Mesendoderm (in vitro differentiated cells): ENCODE data around the gene PLSCR4.
"Not testable (repeated sequence)": the region's sequence is repeated elsewhere in the genome, so short reads cannot be mapped to it uniquely, and the experiment has no call there.

ENCODE experiments used
- DNase-seq: peaks from one replicate; pipeline ENCODE4 v3.0.0; 2013
- H2AK5ac ChIP-seq: 2 replicates; pipeline ENCODE4 v1.6.1; 2013; ENCODE audit warnings: low read length, inconsistent platforms
- H2BK120ac ChIP-seq: 2 replicates; pipeline ENCODE4 v1.6.1; 2013; ENCODE audit warnings: low read depth, mild to moderate bottlenecking, low read length, moderate library complexity, mixed read lengths
- H2BK15ac ChIP-seq: replicated peaks from 2 replicates; pipeline ENCODE4 v1.6.1; 2013; ENCODE audit warnings: low read depth, mild to moderate bottlenecking, moderate library complexity
- H2BK5ac ChIP-seq: 2 replicates; pipeline ENCODE4 v1.6.1; 2013; ENCODE audit warnings: low read length, inconsistent platforms
- H3K18ac ChIP-seq: 2 replicates; pipeline ENCODE4 v1.6.1; 2013; ENCODE audit warnings: mild to moderate bottlenecking, low read length, mixed read lengths
- H3K23ac ChIP-seq: one replicate; pipeline ENCODE4 v1.6.1; 2013; ENCODE audit warnings: low read length
- H3K27ac ChIP-seq: 2 replicates; pipeline ENCODE4 v1.5.1; 2013; ENCODE audit warnings: low read depth, mild to moderate bottlenecking, inconsistent platforms, low read length, moderate library complexity
- H3K27me3 ChIP-seq: 2 replicates; pipeline ENCODE4 v1.6.1; 2013; ENCODE audit warnings: low read length, control low read depth, mild to moderate bottlenecking, inconsistent platforms; ENCODE audit not compliant: insufficient read depth, poor library complexity
- H3K36me3 ChIP-seq: 2 replicates; pipeline ENCODE4 v1.6.1; 2013; ENCODE audit warnings: low read length, inconsistent platforms; ENCODE audit not compliant: control insufficient read depth, insufficient read depth
- H3K4ac ChIP-seq: one replicate; pipeline ENCODE4 v1.6.1; 2013; ENCODE audit warnings: low read depth, mild to moderate bottlenecking, low read length, moderate library complexity
- H3K4me1 ChIP-seq: 2 replicates; pipeline ENCODE4 v1.6.1; 2013; ENCODE audit warnings: low read depth, low read length, inconsistent platforms; ENCODE audit not compliant: control insufficient read depth
- H3K4me2 ChIP-seq: 2 replicates; pipeline ENCODE4 v1.6.1; 2013; ENCODE audit warnings: low read length
- H3K4me3 ChIP-seq: 2 replicates; pipeline ENCODE4 v1.5.1; 2013; ENCODE audit warnings: mild to moderate bottlenecking, low read length
- H3K56ac ChIP-seq: one replicate; pipeline ENCODE4 v1.6.1; 2013; ENCODE audit warnings: low read length
- H3K79me1 ChIP-seq: 2 replicates; pipeline ENCODE4 v1.6.1; 2013; ENCODE audit warnings: low read length, inconsistent platforms
- H3K79me2 ChIP-seq: 2 replicates; pipeline ENCODE4 v1.6.1; 2013; ENCODE audit warnings: mild to moderate bottlenecking, low read length; ENCODE audit not compliant: control insufficient read depth, insufficient read depth
- H3K9ac ChIP-seq: 2 replicates; pipeline ENCODE4 v1.6.1; 2013; ENCODE audit warnings: low read length, inconsistent platforms
- H4K5ac ChIP-seq: one replicate; pipeline ENCODE4 v1.6.1; 2013; ENCODE audit warnings: low read length
- H4K8ac ChIP-seq: one replicate; pipeline ENCODE4 v1.6.1; 2013; ENCODE audit warnings: low read depth, mild to moderate bottlenecking, control low read depth, low read length, moderate library complexity
- WGBS: extraction: QIAGEN DNeasy Blood & Tissue Kit; methylation state at CpG from one replicate; pipeline ENCODE4 v1.1.7; 2013; ENCODE audit warnings: low lambda C conversion rate, missing lambda C conversion rate; ENCODE audit not compliant: insufficient coverage; ENCODE audit errors: extremely low coverage; 5-methylcytosine and 5-hydroxymethylcytosine counted together

The PLSCR4 gene

GRCh38 chr3:146241523-146242240 lies 9.2 kb downstream of the PLSCR4 start:
- no peak overlapping the region for H4K5ac ChIP-seq
- H3K56ac ChIP-seq: no peak overlapping the region
- WGBS: 100% methylated on average over 4 of the region's 9 CpGs
- no peak overlapping the region for H3K18ac ChIP-seq
- H3K23ac ChIP-seq: no peak overlapping the region
- no peak overlapping the region for H3K4me2 ChIP-seq
- no peak overlapping the region for H2AK5ac ChIP-seq
- no peak overlapping the region for H3K9ac ChIP-seq
- no peak overlapping the region for H3K27ac ChIP-seq
- H3K4me3 ChIP-seq: no peak overlapping the region
- H2BK5ac ChIP-seq: no peak overlapping the region
- no peak for DNase-seq
- H3K4ac ChIP-seq: no peak overlapping the region
- no peak overlapping the region for H4K8ac ChIP-seq
- H2BK15ac ChIP-seq: no peak overlapping the region
- H3K79me1 ChIP-seq: no peaks in the 10 kb centered on the region
- H3K27me3 ChIP-seq: no peaks in the 10 kb centered on the region
- no peaks in the 10 kb centered on the region for H3K36me3 ChIP-seq
- no peaks in the 10 kb centered on the region for H3K79me2 ChIP-seq
- H2BK120ac ChIP-seq: no peak overlapping the region
- no peaks in the 10 kb centered on the region for H3K4me1 ChIP-seq

GRCh38 chr3:146233487-146233886 lies 17.4 kb downstream of the PLSCR4 start:
- Histone ChIP-seq H3K36me3 (no peaks in the 10 kb centered on the region), H3K27ac (no peak overlapping the region), H3K23ac (no peak overlapping the region), H3K27me3 (no peaks in the 10 kb centered on the region), H3K4me1 (no peaks in the 10 kb centered on the region), H3K4me2 (no peak overlapping the region), H3K4ac (no peak overlapping the region), H3K9ac (no peak overlapping the region), H3K79me1 (peaks cover 1% of the 10 kb centered on the region), H3K56ac (no peak overlapping the region), H3K4me3 (no peak overlapping the region), H2BK120ac (no peak overlapping the region), H3K79me2 (no peaks in the 10 kb centered on the region), H3K18ac (no peak overlapping the region), H2BK5ac (no peak overlapping the region), H4K5ac (no peak overlapping the region), H2BK15ac (no peak overlapping the region), H4K8ac (no peak overlapping the region), H2AK5ac (no peak overlapping the region)
- no peak for DNase-seq

GRCh38 chr3:146227486-146227885 lies 23.4 kb downstream of the PLSCR4 start:
- WGBS: no CpG with 5 or more reads among the region's 1 CpG
- H3K4me1 ChIP-seq: peaks cover 2% of the 10 kb centered on the region
- H3K79me2 ChIP-seq: no peaks in the 10 kb centered on the region
- H3K9ac ChIP-seq: no peak overlapping the region
- H3K23ac ChIP-seq: no peak overlapping the region
- no peaks in the 10 kb centered on the region for H3K27me3 ChIP-seq
- H3K4me3 ChIP-seq: no peak overlapping the region
- no peak overlapping the region for H3K4ac ChIP-seq
- H4K8ac ChIP-seq: no peak overlapping the region
- H3K79me1 ChIP-seq: no peaks in the 10 kb centered on the region
- H3K36me3 ChIP-seq: no peaks in the 10 kb centered on the region
- H3K56ac ChIP-seq: peak overlapping the region; percentile 9
- H2BK5ac ChIP-seq: no peak overlapping the region
- H2BK120ac ChIP-seq: no peak overlapping the region
- H3K27ac ChIP-seq: no peak overlapping the region
- peak overlapping the region; percentile 51 for H3K18ac ChIP-seq
- H2AK5ac ChIP-seq: no peak overlapping the region
- peak; percentile 45 for DNase-seq
- no peak overlapping the region for H4K5ac ChIP-seq
- H3K4me2 ChIP-seq: no peak overlapping the region
- no peak overlapping the region for H2BK15ac ChIP-seq

- H3K18ac ChIP-seq: peak overlapping the region; percentile 51
- no CpG with 5 or more reads among the region's 2 CpGs for WGBS
- no peak overlapping the region for H3K27ac ChIP-seq
- peaks cover 2% of the 10 kb centered on the region for H3K4me1 ChIP-seq
- no peak overlapping the region for H2AK5ac ChIP-seq
- no peak overlapping the region for H3K4me2 ChIP-seq
- peak overlapping the region; percentile 12 for H3K56ac ChIP-seq
- H2BK120ac ChIP-seq: no peak overlapping the region
- H3K9ac ChIP-seq: no peak overlapping the region
- H2BK5ac ChIP-seq: no peak overlapping the region
- no peak overlapping the region for H3K4me3 ChIP-seq
- no peaks in the 10 kb centered on the region for H3K36me3 ChIP-seq
- H4K8ac ChIP-seq: no peak overlapping the region
- H3K27me3 ChIP-seq: no peaks in the 10 kb centered on the region
- no peak overlapping the region for H4K5ac ChIP-seq
- H3K4ac ChIP-seq: no peak overlapping the region
- no peak overlapping the region for H2BK15ac ChIP-seq
- H3K79me1 ChIP-seq: no peaks in the 10 kb centered on the region
- DNase-seq: no peak
- H3K23ac ChIP-seq: no peak overlapping the region
- no peaks in the 10 kb centered on the region for H3K79me2 ChIP-seq
Measured at GRCh38 chr3:146226881-146227280, 24.0 kb downstream of the PLSCR4 start.

GRCh38 chr3:146225458-146225857 lies 25.4 kb downstream of the PLSCR4 start:
- H2BK120ac ChIP-seq, H2AK5ac ChIP-seq, H3K4ac ChIP-seq, H3K27me3 ChIP-seq, H2BK5ac ChIP-seq, DNase-seq, H3K79me2 ChIP-seq, H3K4me1 ChIP-seq, H4K5ac ChIP-seq, H3K9ac ChIP-seq, H3K18ac ChIP-seq, H4K8ac ChIP-seq, H3K56ac ChIP-seq, H3K23ac ChIP-seq, H3K4me2 ChIP-seq, H3K36me3 ChIP-seq, H3K27ac ChIP-seq, H3K79me1 ChIP-seq, H3K4me3 ChIP-seq, H2BK15ac ChIP-seq: not testable (repeated sequence)
- whole genome bisulfite sequencing: no CpG with 5 or more reads among the region's 25 CpGs
